ENCODE data around the gene IFITM1.
A peak's percentile ranks its signal among the peaks of the same experiment; 100 is the strongest.
"Not testable (repeated sequence)": the region's sequence is repeated elsewhere in the genome, so short reads cannot be mapped to it uniquely, and the experiment has no call there.

Gene IFITM1

GRCh38 chr11:360326-361280 lies 46.8 kb downstream of the IFITM1 start:
- TF ChIP-seq POLR2AphosphoS5 (IDR thresholded peaks at IDR 0.05; ENCODE audit: low read depth, low read length) (no peak), PAX5 (IDR thresholded peaks at IDR 0.05; ENCODE audit: insufficient read depth, low read length, severe bottlenecking) (no peak), SPI1 (IDR thresholded peaks at IDR 0.05; ENCODE audit: low read depth, low read length) (no peak), TAF1 (IDR thresholded peaks at IDR 0.05; ENCODE audit: low read depth, low read length) (no peak), POLR2A (IDR thresholded peaks at IDR 0.05; ENCODE audit: low read depth, low read length) (no peak), POU2F2 (IDR thresholded peaks at IDR 0.05; ENCODE audit: low read depth, low read length) (no peak)
- FAIRE-seq (no peak), DNase-seq (ENCODE audit: insufficient read length, low spot score) (no peak)

GRCh38 chr11:362642-363442 lies 49.0 kb downstream of the IFITM1 start:
- DNase-seq (ENCODE audit: insufficient read length, low spot score) (no peak), FAIRE-seq (no peak)
- TF ChIP-seq PAX5 (IDR thresholded peaks at IDR 0.05; ENCODE audit: insufficient read depth, low read length, severe bottlenecking) (no peak), TAF1 (IDR thresholded peaks at IDR 0.05; ENCODE audit: low read depth, low read length) (no peak), POLR2AphosphoS5 (IDR thresholded peaks at IDR 0.05; ENCODE audit: low read depth, low read length) (no peak), SPI1 (IDR thresholded peaks at IDR 0.05; ENCODE audit: low read depth, low read length) (no peak), POLR2A (IDR thresholded peaks at IDR 0.05; ENCODE audit: low read depth, low read length) (no peak), POU2F2 (IDR thresholded peaks at IDR 0.05; ENCODE audit: low read depth, low read length) (no peak)

- DNase-seq (ENCODE audit: insufficient read length, low spot score); FAIRE-seq: not testable (repeated sequence)
Measured at GRCh38 chr11:363443-363805, 49.6 kb downstream of the IFITM1 start.

GRCh38 chr11:363948-364761 lies 50.3 kb downstream of the IFITM1 start:
- FAIRE-seq (peak; percentile 87), DNase-seq (ENCODE audit: insufficient read length, low spot score) (peak; percentile 60)
- TF ChIP-seq SPI1 (IDR thresholded peaks at IDR 0.05; ENCODE audit: low read depth, low read length) (no peak), POLR2AphosphoS5 (IDR thresholded peaks at IDR 0.05; ENCODE audit: low read depth, low read length) (no peak), POU2F2 (IDR thresholded peaks at IDR 0.05; ENCODE audit: low read depth, low read length) (no peak), POLR2A (IDR thresholded peaks at IDR 0.05; ENCODE audit: low read depth, low read length) (no peak), PAX5 (IDR thresholded peaks at IDR 0.05; ENCODE audit: insufficient read depth, low read length, severe bottlenecking) (no peak), TAF1 (IDR thresholded peaks at IDR 0.05; ENCODE audit: low read depth, low read length) (no peak)

Measured in GM12891 (cell line).